HG02763 (cell line): ENCODE data around the gene RPTOR.
"Not testable (repeated sequence)": the region's sequence is repeated elsewhere in the genome, so short reads cannot be mapped to it uniquely, and the experiment has no call there.

Experiments
- ATAC-seq: cut with Tn5 transposase; IDR thresholded peaks from one replicate; pipeline ENCODE4 v1.9.1; 2021; ENCODE audit warnings: mild to moderate bottlenecking, moderate library complexity; ENCODE audit not compliant: unreplicated experiment

RPTOR gene

GRCh38 chr17:80612997-80613731 is 68.5 kb downstream of the RPTOR start:
- ATAC-seq: no peak

- no peak for ATAC-seq
Measured at GRCh38 chr17:80613732-80614071, 69.1 kb downstream of the RPTOR start.

- ATAC-seq: no peak
Measured at GRCh38 chr17:80614332-80615047, 69.9 kb downstream of the RPTOR start.

GRCh38 chr17:80615376-80615775 is 70.7 kb downstream of the RPTOR start:
- no peak for ATAC-seq

- no peak for ATAC-seq
Measured at GRCh38 chr17:80616705-80617104, 72.1 kb downstream of the RPTOR start.

- no peak for ATAC-seq
Measured at GRCh38 chr17:80618304-80618703, 73.7 kb downstream of the RPTOR start.

GRCh38 chr17:80619535-80620235 is 75.0 kb downstream of the RPTOR start:
- ATAC-seq: no peak

- no peak for ATAC-seq
Measured at GRCh38 chr17:80621335-80621996, 76.8 kb downstream of the RPTOR start.

GRCh38 chr17:80621997-80622357 is 77.3 kb downstream of the RPTOR start:
- ATAC-seq: no peak

- ATAC-seq: no peak
Measured at GRCh38 chr17:80624864-80625263, 80.2 kb downstream of the RPTOR start.

- no peak for ATAC-seq
Measured at GRCh38 chr17:80625627-80626026, 81.0 kb downstream of the RPTOR start.

GRCh38 chr17:80628881-80629280 is 84.2 kb downstream of the RPTOR start:
- not testable (repeated sequence) for ATAC-seq

GRCh38 chr17:80629298-80630028 is 84.8 kb downstream of the RPTOR start:
- no peak for ATAC-seq

- no peak for ATAC-seq
Measured at GRCh38 chr17:80630560-80631120, 86.0 kb downstream of the RPTOR start.

GRCh38 chr17:80631142-80632045 is 86.8 kb downstream of the RPTOR start:
- no peak for ATAC-seq

- ATAC-seq: no peak
Measured at GRCh38 chr17:80632046-80632581, 87.5 kb downstream of the RPTOR start.

GRCh38 chr17:80633207-80633606 is 88.6 kb downstream of the RPTOR start:
- ATAC-seq: no peak

GRCh38 chr17:80633994-80634566 is 89.4 kb downstream of the RPTOR start:
- no peak for ATAC-seq
